ENCODE measurements around the gene NFIX. TPM values are rescaled to one million over a fixed set of nuclear protein-coding genes. Genes with fewer than 3 reads are reported as not detected.

NFIX gene
- total RNA-seq, 4 donors from 2014 or later: 126 to 223 (median 176) TPM

GRCh38 chr19:12959481-12959880 is 35.8 kb upstream of the NFIX start:
- Histone ChIP-seq H3K9me3 (no peaks in the 10 kb centered on the region), H3K27ac (no peak overlapping the region), H3K4me1 (peaks cover 25% of the 10 kb centered on the region), H3K27me3 (no peaks in the 10 kb centered on the region), H3K4me3 (no peak overlapping the region), H3K36me3 (peaks cover 3% of the 10 kb centered on the region)
- no peak for DNase-seq (ENCODE audit: low spot score in 2 of 2)
- 71% methylated on average over 6 of the region's 6 CpGs for WGBS
- TF ChIP-seq EP300 (IDR thresholded peaks at IDR 0.05) (no peak), POLR2A (IDR thresholded peaks at IDR 0.05) (no peak), CTCF (IDR thresholded peaks at IDR 0.05) (no peak), POLR2AphosphoS5 (IDR thresholded peaks at IDR 0.05) (no peak)

- Histone ChIP-seq H3K27ac (no peak overlapping the region), H3K4me3 (peak overlapping the region; percentile 54), H3K4me1 (peaks cover 9% of the 10 kb centered on the region), H3K36me3 (no peaks in the 10 kb centered on the region), H3K9me3 (no peaks in the 10 kb centered on the region), H3K27me3 (no peaks in the 10 kb centered on the region)
- TF ChIP-seq CTCF (IDR thresholded peaks at IDR 0.05) (peak; percentile 71 to 96), POLR2AphosphoS5 (IDR thresholded peaks at IDR 0.05) (no peak)
- peak in 1 of 2 donors; percentile 88 for DNase-seq (ENCODE audit: low spot score in 2 of 2)
- WGBS: 2% methylated on average over 22 of the region's 34 CpGs
Observed at GRCh38 chr19:12965017-12965811, 30.1 kb upstream of the NFIX start.

- H3K4me3 ChIP-seq: peak overlapping the region; percentile 54
- H3K9me3 ChIP-seq: no peaks in the 10 kb centered on the region
- TF ChIP-seq EP300 (IDR thresholded peaks at IDR 0.05) (no peak), CTCF (IDR thresholded peaks at IDR 0.05) (no peak), POLR2A (IDR thresholded peaks at IDR 0.05) (no peak), POLR2AphosphoS5 (IDR thresholded peaks at IDR 0.05) (no peak)
- no peak overlapping the region for H3K27ac ChIP-seq
- H3K27me3 ChIP-seq: no peaks in the 10 kb centered on the region
- 50% methylated on average over 8 of the region's 8 CpGs for WGBS
- H3K4me1 ChIP-seq: peaks cover 9% of the 10 kb centered on the region
- DNase-seq (ENCODE audit: low spot score in 2 of 2): no peak
- H3K36me3 ChIP-seq: no peaks in the 10 kb centered on the region
Observed at GRCh38 chr19:12965812-12966135, 29.5 kb upstream of the NFIX start.

GRCh38 chr19:12967907-12968306 is 27.4 kb upstream of the NFIX start:
- Histone ChIP-seq H3K27me3 (no peaks in the 10 kb centered on the region), H3K27ac (no peak overlapping the region), H3K4me1 (peaks cover 9% of the 10 kb centered on the region), H3K9me3 (no peaks in the 10 kb centered on the region), H3K36me3 (no peaks in the 10 kb centered on the region), H3K4me3 (no peak overlapping the region)
- 95% methylated on average over 5 of the region's 5 CpGs for WGBS
- no peak for TF ChIP-seq EP300 (IDR thresholded peaks at IDR 0.05)
- TF ChIP-seq CTCF (IDR thresholded peaks at IDR 0.05): no peak
- TF ChIP-seq POLR2AphosphoS5 (IDR thresholded peaks at IDR 0.05): no peak
- no peak for TF ChIP-seq POLR2A (IDR thresholded peaks at IDR 0.05)
- no peak for DNase-seq (ENCODE audit: low spot score in 2 of 2)

GRCh38 chr19:12969292-12969988 is 25.8 kb upstream of the NFIX start, which contains the start of gene DAND5:
Gene DAND5 (plus strand): TSS chr19:12969576. CDS start chr19:12969661, 85 bp downstream.
- no peak for DNase-seq (ENCODE audit: low spot score in 2 of 2)
- Histone ChIP-seq H3K4me3 (no peak within 1 kb of the TSS), H3K27me3 (no peaks in the 10 kb centered on the region), H3K27ac (no peak within 1 kb of the TSS), H3K36me3 (no peaks in the 10 kb centered on the region), H3K4me1 (peaks cover 9% of the 10 kb centered on the region), H3K9me3 (no peaks in the 10 kb centered on the region)
- TF ChIP-seq CTCF (IDR thresholded peaks at IDR 0.05) (no peak), POLR2AphosphoS5 (IDR thresholded peaks at IDR 0.05) (no peak), EP300 (IDR thresholded peaks at IDR 0.05) (no peak), POLR2A (IDR thresholded peaks at IDR 0.05) (no peak)
- WGBS: 45% methylated on average over 8 of the region's 14 CpGs
